GM18505 (cell line): ENCODE results near the gene RPP30.
A peak's percentile ranks its signal among the peaks of the same experiment; 100 is the strongest.
"Not testable (repeated sequence)": the region's sequence is repeated elsewhere in the genome, so short reads cannot be mapped to it uniquely, and the experiment has no call there.

Experiments used
- ATAC-seq: cut with Tn5 transposase; IDR thresholded peaks from one replicate; pipeline ENCODE4 v1.9.1; 2021; ENCODE audit not compliant: unreplicated experiment
- POLR2A ChIP-seq: IDR thresholded peaks from 4 replicates; pipeline ENCODE4 v1.6.1; 2011; ENCODE audit warnings: borderline replicate concordance; ENCODE audit not compliant: insufficient read depth, insufficient read length; ENCODE audit errors: extremely low read depth

RPP30 gene

GRCh38 chr10:90887555-90887954 is 15.8 kb downstream of the RPP30 start:
- ATAC-seq, result no peak
- TF ChIP-seq POLR2A, result no peak

GRCh38 chr10:90888387-90888786 is 16.6 kb downstream of the RPP30 start:
- TF ChIP-seq POLR2A, result no peak
- no peak for ATAC-seq

GRCh38 chr10:90889636-90890035 is 17.9 kb downstream of the RPP30 start:
- TF ChIP-seq POLR2A, result no peak
- no peak for ATAC-seq

- no peak for ATAC-seq
- TF ChIP-seq POLR2A, result no peak
Observed at GRCh38 chr10:90890347-90890746, 18.6 kb downstream of the RPP30 start.

- no peak for TF ChIP-seq POLR2A
- ATAC-seq, result no peak
Observed at GRCh38 chr10:90893190-90893589, 21.4 kb downstream of the RPP30 start.

- ATAC-seq, result not testable (repeated sequence)
Observed at GRCh38 chr10:90896916-90897315, 25.1 kb downstream of the RPP30 start.

- ATAC-seq, result no peak
- TF ChIP-seq POLR2A, result no peak
Observed at GRCh38 chr10:90905925-90906324, 34.2 kb downstream of the RPP30 start.

- no peak for ATAC-seq
- TF ChIP-seq POLR2A, result no peak
Observed at GRCh38 chr10:90906596-90906995, 34.8 kb downstream of the RPP30 start.

- TF ChIP-seq POLR2A, result no peak
- peak; percentile 66 for ATAC-seq
Observed at GRCh38 chr10:90911133-90912051, 39.6 kb downstream of the RPP30 start.

- no peak for ATAC-seq
- TF ChIP-seq POLR2A, result no peak
Observed at GRCh38 chr10:90912174-90912573, 40.4 kb downstream of the RPP30 start.

- no peak for ATAC-seq
- TF ChIP-seq POLR2A, result no peak
Observed at GRCh38 chr10:90912854-90913479, 41.2 kb downstream of the RPP30 start.

- ATAC-seq, result no peak
- no peak for TF ChIP-seq POLR2A
Observed at GRCh38 chr10:90913774-90914420, 42.1 kb downstream of the RPP30 start.

- no peak for ATAC-seq
Observed at GRCh38 chr10:90914992-90915765, 43.4 kb downstream of the RPP30 start.

GRCh38 chr10:90915766-90916075 is 43.9 kb downstream of the RPP30 start:
- TF ChIP-seq POLR2A, result no peak
- ATAC-seq, result no peak

More at GRCh38 chr10:90914992-90915765, 43.4 kb downstream of the RPP30 start:
- TF ChIP-seq POLR2A, result no peak
